Fibroblast of lung (primary cell): ENCODE measurements around the gene CD226. TPM values are rescaled to one million over a fixed set of nuclear protein-coding genes. Genes with fewer than 3 reads are reported as not detected.

Source experiments
- DNase-seq, 2 donors: peaks; one replicate each; pipeline versions ENCODE4 v3.0.0 to v3.0.0-alpha.2; 2010; ENCODE audit warnings: low read depth in 2 of 2
- H2AFZ ChIP-seq: 2 replicates; pipeline ENCODE4 v1.5.1; 2012; ENCODE audit warnings: low read length, control low read depth, inconsistent platforms
- H3K27ac ChIP-seq: 2 replicates; pipeline ENCODE4 v1.5.1; 2011; ENCODE audit warnings: low read length, control low read depth; ENCODE audit not compliant: insufficient read depth
- H3K27me3 ChIP-seq: 2 replicates; pipeline ENCODE4 v1.5.1; 2011; ENCODE audit warnings: mild to moderate bottlenecking, low read length; ENCODE audit not compliant: control insufficient read depth, insufficient read depth
- H3K36me3 ChIP-seq: 2 replicates; pipeline ENCODE4 v1.5.1; 2011; ENCODE audit warnings: low read length; ENCODE audit not compliant: control insufficient read depth, insufficient read depth
- H3K4me1 ChIP-seq: 2 replicates; pipeline ENCODE4 v1.5.1; 2011; ENCODE audit warnings: low read length; ENCODE audit not compliant: control insufficient read depth, insufficient read depth; ENCODE audit errors: extremely low read depth
- H3K4me2 ChIP-seq: 2 replicates; pipeline ENCODE4 v1.5.1; 2011; ENCODE audit warnings: low read length, control low read depth; ENCODE audit not compliant: insufficient read depth; ENCODE audit errors: extremely low read depth
- H3K4me3 ChIP-seq, 4 experiments: fragments of 200-600 bp in 1 of 4; sonication (generic) in 1 of 4; replicated peaks in 1 of 4; 2 replicates each; pipeline ENCODE4 v1.5.1; 2011 to 2016; ENCODE audit warnings: low read length in 4 of 4, low read depth in 3 of 4, mild to moderate bottlenecking in 3 of 4, control low read depth in 2 of 4, inconsistent platforms in 1 of 4, mixed read lengths in 1 of 4; ENCODE audit not compliant: insufficient read depth in 1 of 4; ENCODE audit errors: control extremely low read depth in 1 of 4
- H3K79me2 ChIP-seq: 2 replicates; pipeline ENCODE4 v1.5.1; 2012; ENCODE audit warnings: mild to moderate bottlenecking, low read length, inconsistent platforms; ENCODE audit not compliant: control insufficient read depth, insufficient read depth
- H3K9ac ChIP-seq: 2 replicates; pipeline ENCODE4 v1.5.1; 2011; ENCODE audit warnings: mild to moderate bottlenecking, low read length, control low read depth; ENCODE audit not compliant: insufficient read depth
- H3K9me3 ChIP-seq: 2 replicates; pipeline ENCODE4 v1.5.1; 2012; ENCODE audit warnings: low read depth, low read length; ENCODE audit not compliant: control insufficient read depth, insufficient read depth
- H4K20me1 ChIP-seq: 2 replicates; pipeline ENCODE4 v1.5.1; 2011; ENCODE audit warnings: low read length; ENCODE audit not compliant: control insufficient read depth, insufficient read depth; ENCODE audit errors: extremely low read depth
- CTCF ChIP-seq, 2 donors: IDR thresholded peaks in 1 of 2; conservative IDR thresholded peaks in 1 of 2; 1 replicate in 1 of 2; 2 replicates in 1 of 2; pipeline ENCODE4 v1.5.1; 2011 to 2012; ENCODE audit warnings: low read length in 2 of 2, control low read depth in 1 of 2, inconsistent platforms in 1 of 2, low read depth in 1 of 2, mild to moderate bottlenecking in 1 of 2
- EZH2 ChIP-seq: IDR thresholded peaks from 2 replicates; pipeline ENCODE4 v1.5.1; 2012; ENCODE audit warnings: low read length, control low read depth, mild to moderate bottlenecking; ENCODE audit errors: missing control alignments
- polyA plus RNA-seq, 2 donors: library from polyadenylated mRNA; depleted of rRNA in 1 of 2; stranded (reverse) in 1 of 2; unstranded in 1 of 2; fragments of >200 nt; gene quantifications; 2 replicates each; pipeline ENCODE4 v1.2.1, GENCODE V29; 2011 to 2012; ENCODE audit warnings: missing spikeins in 1 of 2
- total RNA-seq: library from RNA; depleted of rRNA; stranded (reverse); fragments of >200 nt; gene quantifications from 2 replicates; pipeline ENCODE4 v1.2.1, GENCODE V29; 2014

Gene CD226
- total and polyA plus RNA-seq, 2 donors (not counting 1 experiment from before 2014, with no cell fraction given), result 0.33 to 0.42 TPM

- no peak for TF ChIP-seq CTCF (conservative IDR thresholded peaks at IDR 0.05 in 1 of 2, IDR thresholded peaks at IDR 0.05 in 1 of 2; ENCODE audit: low read depth in 1 of 2, low read length in 2 of 2)
- Histone ChIP-seq H3K9me3 (no peaks in the 10 kb centered on the region), H3K9ac (no peak overlapping the region), H3K4me1 (peaks cover 2% of the 10 kb centered on the region), H3K79me2 (no peaks in the 10 kb centered on the region), H2AFZ (peak overlapping the region; percentile 54), H3K4me2 (peak overlapping the region; percentile 28), H3K27me3 (no peaks in the 10 kb centered on the region), H3K27ac (no peak overlapping the region), H3K36me3 (no peaks in the 10 kb centered on the region), H4K20me1 (no peaks in the 10 kb centered on the region), H3K4me3 (peak overlapping the region in 2 of 4 experiments; percentile 5 to 11)
- DNase-seq, result peak in 1 of 2 donors; percentile 62
These were observed 1.4 kb upstream of the CD226 start for GRCh38 chr18:69948919-69949537.

GRCh38 chr18:69948256-69948655 lies 583 bp upstream of the CD226 start:
- H4K20me1 ChIP-seq, result no peaks in the 10 kb centered on the region
- no peak overlapping the region for H3K4me3 ChIP-seq
- no peak overlapping the region for H2AFZ ChIP-seq
- H3K4me2 ChIP-seq, result no peak overlapping the region
- no peak for DNase-seq
- no peak overlapping the region for H3K9ac ChIP-seq
- peaks cover 2% of the 10 kb centered on the region for H3K4me1 ChIP-seq
- no peaks in the 10 kb centered on the region for H3K79me2 ChIP-seq
- TF ChIP-seq CTCF (conservative IDR thresholded peaks at IDR 0.05 in 1 of 2, IDR thresholded peaks at IDR 0.05 in 1 of 2; ENCODE audit: low read depth in 1 of 2, low read length in 2 of 2) (no peak), EZH2 (no peak)
- H3K27ac ChIP-seq, result no peak overlapping the region
- no peaks in the 10 kb centered on the region for H3K27me3 ChIP-seq
- no peaks in the 10 kb centered on the region for H3K9me3 ChIP-seq
- H3K36me3 ChIP-seq, result no peaks in the 10 kb centered on the region

GRCh38 chr18:69946608-69947155 lies 991 bp downstream of the CD226 start:
- Histone ChIP-seq H2AFZ (no peak overlapping the region), H3K79me2 (no peaks in the 10 kb centered on the region), H4K20me1 (no peaks in the 10 kb centered on the region), H3K4me3 (no peak overlapping the region), H3K27me3 (no peaks in the 10 kb centered on the region), H3K36me3 (no peaks in the 10 kb centered on the region), H3K4me2 (no peak overlapping the region), H3K4me1 (peaks cover 2% of the 10 kb centered on the region), H3K27ac (no peak overlapping the region), H3K9ac (no peak overlapping the region), H3K9me3 (no peaks in the 10 kb centered on the region)
- TF ChIP-seq CTCF (conservative IDR thresholded peaks at IDR 0.05 in 1 of 2, IDR thresholded peaks at IDR 0.05 in 1 of 2; ENCODE audit: low read depth in 1 of 2, low read length in 2 of 2) (no peak), EZH2 (no peak)
- no peak for DNase-seq
